PC-9 (cell line): ENCODE results near the gene MYBPH.

Experiments
- CTCF ChIP-seq: fragments of 200-600 bp; sonication (generic); conservative IDR thresholded peaks from 2 replicates; pipeline ENCODE4 v1.6.1; 2017; ENCODE audit warnings: mixed run types, antibody characterized with exemption, mild to moderate bottlenecking, moderate library complexity
- EZH2 ChIP-seq: fragments of 200-600 bp; sonication (generic); IDR thresholded peaks from 2 replicates; pipeline ENCODE4 v1.8.0; 2017; ENCODE audit warnings: antibody characterized with exemption, low read depth

- TF ChIP-seq CTCF = no peak
- no peak for TF ChIP-seq EZH2
These were observed 50.9 kb downstream of the MYBPH start for GRCh38 chr1:203124546-203125317.
